Astrocyte of the cerebellum (primary cell): ENCODE measurements around the gene AJAP1.

Experiments
- DNase-seq: peaks from one replicate; pipeline ENCODE4 v3.0.0-alpha.2; 2011; ENCODE audit warnings: low read depth
- H3K4me3 ChIP-seq: 2 replicates; pipeline ENCODE4 v1.5.1; 2011; ENCODE audit warnings: mild to moderate bottlenecking, low read depth, low read length, moderate library complexity
- in situ Hi-C: cut with HindIII; loops from 2 replicates; pipeline ENCODE4 v1.10.0; 2017; ENCODE audit warnings: low sequenced_read_pairs
- TF ChIP-seq, protein P1 (sequence below): IDR thresholded peaks from 2 replicates; pipeline ENCODE4 v1.5.1; 2012; ENCODE audit warnings: low read length, low read depth, moderate library complexity, mild to moderate bottlenecking; ENCODE audit errors: missing control alignments

The AJAP1 gene

DNA sequence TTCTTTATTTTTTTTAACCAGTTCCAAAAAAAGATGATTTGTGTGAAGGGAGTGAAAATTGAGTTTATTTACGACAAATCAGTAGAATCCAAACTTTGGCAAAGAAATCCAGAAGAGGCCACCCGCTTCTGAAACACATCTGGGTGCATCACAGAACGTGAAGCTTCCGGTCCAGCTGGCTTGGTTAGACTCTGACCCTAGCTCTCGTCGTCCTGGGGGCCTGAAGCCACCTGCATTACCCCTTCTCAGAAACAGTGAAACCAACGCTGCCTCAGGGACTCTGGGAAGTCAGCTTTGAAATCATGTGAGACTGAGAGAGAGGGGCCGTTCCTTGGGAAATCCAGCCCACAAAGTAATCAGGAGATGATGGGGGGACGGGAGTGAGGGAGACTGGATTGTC lies 21.8 kb downstream of the AJAP1 start:
- DNase-seq: no peak
- TF ChIP-seq, protein P1, sequence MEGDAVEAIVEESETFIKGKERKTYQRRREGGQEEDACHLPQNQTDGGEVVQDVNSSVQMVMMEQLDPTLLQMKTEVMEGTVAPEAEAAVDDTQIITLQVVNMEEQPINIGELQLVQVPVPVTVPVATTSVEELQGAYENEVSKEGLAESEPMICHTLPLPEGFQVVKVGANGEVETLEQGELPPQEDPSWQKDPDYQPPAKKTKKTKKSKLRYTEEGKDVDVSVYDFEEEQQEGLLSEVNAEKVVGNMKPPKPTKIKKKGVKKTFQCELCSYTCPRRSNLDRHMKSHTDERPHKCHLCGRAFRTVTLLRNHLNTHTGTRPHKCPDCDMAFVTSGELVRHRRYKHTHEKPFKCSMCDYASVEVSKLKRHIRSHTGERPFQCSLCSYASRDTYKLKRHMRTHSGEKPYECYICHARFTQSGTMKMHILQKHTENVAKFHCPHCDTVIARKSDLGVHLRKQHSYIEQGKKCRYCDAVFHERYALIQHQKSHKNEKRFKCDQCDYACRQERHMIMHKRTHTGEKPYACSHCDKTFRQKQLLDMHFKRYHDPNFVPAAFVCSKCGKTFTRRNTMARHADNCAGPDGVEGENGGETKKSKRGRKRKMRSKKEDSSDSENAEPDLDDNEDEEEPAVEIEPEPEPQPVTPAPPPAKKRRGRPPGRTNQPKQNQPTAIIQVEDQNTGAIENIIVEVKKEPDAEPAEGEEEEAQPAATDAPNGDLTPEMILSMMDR: no peak
- no peak overlapping the region for H3K4me3 ChIP-seq
- in situ Hi-C loops: no loop called here

DNA sequence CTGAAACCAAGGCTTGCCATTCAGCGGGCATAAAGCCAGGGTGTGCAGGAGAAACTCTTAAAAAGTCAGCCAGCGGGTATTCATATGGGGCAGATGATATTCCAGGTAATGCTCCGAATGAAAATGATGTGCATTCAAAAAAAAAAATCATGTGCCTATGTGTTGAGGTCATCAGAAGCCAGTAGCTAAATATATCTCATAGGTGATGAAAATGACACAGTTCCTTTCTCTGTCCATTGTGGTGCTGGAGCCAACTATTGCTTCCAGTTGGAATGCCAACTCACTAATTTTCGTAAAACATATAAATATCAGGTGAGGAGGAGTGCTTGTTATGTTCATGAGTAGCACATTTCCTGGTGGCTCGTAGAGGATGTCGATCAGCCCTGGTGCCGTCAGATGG lies 23.2 kb downstream of the AJAP1 start:
- in situ Hi-C loops: no loop called here
- TF ChIP-seq, protein P1: no peak
- H3K4me3 ChIP-seq: no peak overlapping the region
- DNase-seq: no peak

DNA sequence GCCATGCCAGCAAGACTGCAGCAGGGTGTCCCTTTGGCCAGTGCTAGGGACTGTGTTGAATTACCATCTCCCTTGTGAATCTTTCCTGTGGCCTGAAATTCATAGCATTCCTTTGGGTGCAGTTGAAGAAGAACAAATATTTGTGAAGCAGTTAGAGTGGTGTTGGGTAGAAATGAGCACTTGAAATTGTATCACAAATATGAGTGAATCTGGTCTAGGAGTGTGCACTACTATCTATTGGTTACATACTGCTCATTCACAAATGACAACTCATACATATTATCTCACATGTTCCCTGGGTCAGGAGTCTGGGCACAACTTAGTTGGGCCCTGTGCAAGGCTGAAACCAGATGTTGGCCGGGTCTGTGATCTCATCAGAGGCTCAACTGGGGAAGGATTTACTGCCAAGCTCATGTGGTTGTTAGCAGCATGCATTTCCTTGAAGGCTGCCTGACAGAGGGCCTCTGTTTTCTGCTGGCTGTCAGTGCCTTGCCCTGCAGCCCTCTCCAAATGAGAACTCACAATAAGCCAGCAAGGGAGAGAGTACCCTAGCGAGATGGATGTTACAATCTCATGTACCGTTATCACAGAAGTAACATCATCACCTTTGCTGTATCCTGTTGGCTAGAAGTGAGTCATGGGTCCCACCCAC lies 23.8 kb downstream of the AJAP1 start:
- in situ Hi-C loops: no loop called here
- no peak for DNase-seq
- TF ChIP-seq, protein P1: no peak
- no peak overlapping the region for H3K4me3 ChIP-seq

DNA sequence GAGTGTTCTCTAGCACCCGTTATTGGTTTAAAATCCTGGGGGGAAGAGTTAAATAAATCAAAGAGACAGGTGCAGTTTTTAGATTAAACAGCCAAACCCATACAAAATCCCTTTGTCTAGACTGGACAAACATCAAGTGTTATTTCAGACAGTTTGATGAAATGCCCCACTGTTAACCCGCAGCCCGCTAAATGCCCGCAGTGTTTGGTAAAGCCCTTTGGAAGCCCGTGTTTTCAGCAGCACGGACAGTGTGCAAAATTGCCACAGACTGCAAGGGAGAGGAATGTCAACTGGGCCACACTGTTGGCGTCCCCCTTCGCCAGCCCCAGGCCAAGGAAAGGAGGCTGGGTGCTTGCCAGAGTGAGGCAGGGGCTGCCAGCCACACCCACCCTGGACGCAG lies 26.6 kb downstream of the AJAP1 start:
- no peak for DNase-seq
- TF ChIP-seq, protein P1: no peak

DNA sequence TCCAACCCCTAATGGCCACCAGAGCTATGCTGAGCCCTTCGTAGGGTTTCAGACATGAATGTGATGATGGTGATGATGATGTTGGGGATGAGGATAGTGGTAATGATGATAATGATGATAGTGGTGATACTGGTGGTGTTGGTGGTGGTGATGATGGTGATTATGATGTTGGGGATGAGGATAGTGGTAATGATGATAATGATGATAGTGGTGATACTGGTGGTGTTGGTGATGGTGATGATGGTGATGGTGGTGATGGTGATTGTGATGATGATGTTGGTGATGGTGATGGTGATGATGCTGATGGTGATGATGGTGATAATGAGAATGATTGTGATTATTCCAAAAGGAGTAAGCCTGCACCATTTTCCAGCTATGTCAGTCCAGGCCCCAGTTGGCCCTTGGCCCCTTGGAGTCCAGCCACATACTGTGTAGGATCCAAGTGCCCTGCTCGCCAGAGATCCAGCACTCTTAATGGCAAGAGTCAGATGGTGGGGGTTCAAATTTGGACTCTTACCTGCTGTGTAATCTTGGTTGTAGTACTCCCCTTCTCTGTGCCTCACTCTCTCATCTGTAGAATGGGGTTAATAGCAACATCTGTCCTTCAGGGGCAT lies 28.3 kb downstream of the AJAP1 start:
- H3K4me3 ChIP-seq: no peak overlapping the region
- TF ChIP-seq, protein P1: no peak
- no peak for DNase-seq
- in situ Hi-C loops: no loop called here

More for the DNA sequence above, 26.6 kb downstream of the AJAP1 start:
- in situ Hi-C loops: no loop called here
- H3K4me3 ChIP-seq: no peak overlapping the region

DNA sequence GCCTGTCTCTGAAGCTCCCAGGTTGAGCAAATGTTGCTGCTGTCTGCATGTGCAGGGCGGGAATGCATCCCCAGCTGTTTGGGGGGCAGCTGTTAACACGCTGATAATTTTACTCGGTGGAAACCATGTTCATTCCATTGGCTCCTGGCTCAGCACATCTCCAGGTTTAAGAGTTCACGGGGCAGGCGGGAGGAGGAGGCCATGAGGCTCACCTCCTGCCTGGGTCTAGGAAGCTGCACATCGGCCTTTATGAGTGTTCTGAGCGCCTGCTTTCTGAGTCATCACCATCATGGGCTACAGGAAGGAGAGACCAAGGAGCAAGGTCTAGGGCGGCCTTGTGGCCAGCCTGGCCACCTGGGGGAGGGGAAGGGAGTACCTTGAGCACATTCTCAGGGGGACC lies 29.7 kb downstream of the AJAP1 start:
- no peak for DNase-seq
- no peak overlapping the region for H3K4me3 ChIP-seq
- TF ChIP-seq, protein P1: no peak
- in situ Hi-C loops: no loop called here
